Tibial nerve (tissue), 4 donors: Measurements from ENCODE around the gene DDX19B. TPM values are rescaled to one million over a fixed set of nuclear protein-coding genes. Genes with fewer than 3 reads are reported as not detected.
"Not testable (repeated sequence)": the region's sequence is repeated elsewhere in the genome, so short reads cannot be mapped to it uniquely, and the experiment has no call there.

Source experiments
- DNase-seq, 2 donors: peaks; one replicate each; pipeline ENCODE4 v3.0.0-alpha.2; 2019; ENCODE audit warnings: low spot score in 2 of 2
- H3K27ac ChIP-seq, 4 donors: fragments of 200-600 bp; sonication (generic) in 3 of 4; one replicate each; pipeline ENCODE4 v1.5.1; 2017 to 2019; ENCODE audit warnings: mild to moderate bottlenecking in 1 of 4
- H3K27me3 ChIP-seq, 2 donors: fragments of 200-600 bp; sonication (generic) in 1 of 2; one replicate each; pipeline versions ENCODE4 v1.5.1 to v1.6.0; 2017 to 2019
- H3K36me3 ChIP-seq, 3 donors: fragments of 200-600 bp; sonication (generic); one replicate each; pipeline ENCODE4 v1.5.1; 2018 to 2019
- H3K4me1 ChIP-seq, 4 donors: fragments of 200-600 bp; sonication (generic) in 3 of 4; one replicate each; pipeline ENCODE4 v1.5.1; 2017 to 2019
- H3K4me3 ChIP-seq, 4 donors: fragments of 200-600 bp; sonication (generic) in 3 of 4; one replicate each; pipeline ENCODE4 v1.5.1; 2017 to 2019; ENCODE audit warnings: mild to moderate bottlenecking in 1 of 4, moderate library complexity in 1 of 4
- H3K9me3 ChIP-seq, 4 donors: fragments of 200-600 bp; sonication (generic) in 3 of 4; one replicate each; pipeline ENCODE4 v1.5.1; 2017 to 2019
- CTCF ChIP-seq, 5 experiments: fragments of 200-600 bp in 3 of 5; fragments of 450-650 bp in 2 of 5; sonication (generic) in 3 of 5; IDR thresholded peaks; one replicate each; pipeline ENCODE4 v1.5.1; 2016 to 2019; ENCODE audit warnings: antibody characterized with exemption in 5 of 5, mild to moderate bottlenecking in 3 of 5, moderate library complexity in 2 of 5
- EP300 ChIP-seq, 2 donors: sonication (generic); formaldehyde crosslinking; IDR thresholded peaks; one replicate each; pipeline ENCODE4 v1.6.1; 2017; ENCODE audit warnings: antibody characterized with exemption in 2 of 2, mild to moderate bottlenecking in 1 of 2
- POLR2A ChIP-seq, 2 donors: fragments of 450-650 bp; IDR thresholded peaks; one replicate each; pipeline ENCODE4 v1.6.1; 2017; ENCODE audit warnings: antibody characterized with exemption in 2 of 2, mild to moderate bottlenecking in 2 of 2, moderate library complexity in 2 of 2
- WGBS, 2 donors: methylation state at CpG; one replicate each; pipeline ENCODE4 v1.1.5; 2018; 5-methylcytosine and 5-hydroxymethylcytosine counted together
- total RNA-seq, 4 donors: library from RNA; depleted of rRNA; stranded (reverse); fragments of >200 nt; gene quantifications; one replicate each; pipeline ENCODE4 v1.1.0, GENCODE V29; 2016

Gene DDX19B
- total RNA-seq, 4 donors from 2014 or later: 27.8 to 57.6 (median 30.4) TPM

DNA sequence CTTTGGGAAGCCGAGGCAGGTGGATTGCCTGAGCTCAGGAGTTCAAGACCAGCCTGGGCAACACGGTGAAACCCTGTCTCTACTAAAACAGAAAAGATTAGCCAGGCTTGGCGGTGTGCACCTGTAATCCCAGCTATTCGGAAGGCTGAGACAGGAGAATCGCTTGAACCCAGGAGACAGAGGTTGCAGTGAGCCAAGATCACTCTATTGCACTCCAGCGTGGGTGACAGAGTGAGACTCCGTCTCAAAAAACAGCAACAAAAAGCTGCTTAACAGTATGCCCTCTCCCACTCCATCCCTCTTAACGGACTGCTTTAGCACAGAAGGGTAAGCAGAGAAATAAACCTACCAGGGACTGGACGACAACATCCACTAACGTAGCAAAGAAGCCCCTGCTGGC lies 31.1 kb upstream of the DDX19B start:
- WGBS, 2 donors: 89 to 90% methylated on average over 10 of the region's 10 CpGs
- H3K36me3 ChIP-seq: peaks cover 2 to 100% (median 57%) of the 10 kb centered on the region in 3 donors
- TF ChIP-seq CTCF (IDR thresholded peaks at IDR 0.05): peak in 1 of 5 experiments; percentile 5

GRCh38 chr16:70269471-70269870 lies 29.5 kb upstream of the DDX19B start:
- TF ChIP-seq POLR2A (IDR thresholded peaks at IDR 0.05) (no peak), CTCF (IDR thresholded peaks at IDR 0.05) (no peak)
- peaks cover 2 to 99% (median 53%) of the 10 kb centered on the region in 3 donors for H3K36me3 ChIP-seq
- no peaks in the 10 kb centered on the region for H3K4me1 ChIP-seq
- WGBS, 2 donors: 82 to 87% methylated on average over 12 of the region's 12 CpGs
- H3K4me3 ChIP-seq: no peak overlapping the region
- H3K27me3 ChIP-seq: no peaks in the 10 kb centered on the region
- no peaks in the 10 kb centered on the region for H3K9me3 ChIP-seq
- no peak overlapping the region for H3K27ac ChIP-seq
- no peak for DNase-seq

More for the DNA sequence above, 31.1 kb upstream of the DDX19B start:
- not testable (repeated sequence) for H3K27ac ChIP-seq, H3K4me3 ChIP-seq, H3K9me3 ChIP-seq, H3K27me3 ChIP-seq, DNase-seq, H3K4me1 ChIP-seq

- Histone ChIP-seq H3K4me1 (no peaks in the 10 kb centered on the region), H3K4me3 (no peak overlapping the region), H3K27ac (no peak overlapping the region), H3K27me3 (no peaks in the 10 kb centered on the region), H3K9me3 (no peaks in the 10 kb centered on the region), H3K36me3 (peaks cover 2 to 99% (median 50%) of the 10 kb centered on the region in 3 donors)
- no peak for DNase-seq
- TF ChIP-seq CTCF (IDR thresholded peaks at IDR 0.05): no peak
- 90 to 92% methylated on average over 3 of the region's 3 CpGs for WGBS, 2 donors
These were observed 28.8 kb upstream of the DDX19B start for GRCh38 chr16:70270176-70270575.

GRCh38 chr16:70271696-70272095 lies 27.3 kb upstream of the DDX19B start:
- Histone ChIP-seq H3K27ac (no peak overlapping the region), H3K9me3 (no peaks in the 10 kb centered on the region), H3K4me3 (no peak overlapping the region), H3K4me1 (no peaks in the 10 kb centered on the region), H3K36me3 (peaks cover 5 to 99% (median 42%) of the 10 kb centered on the region in 3 donors), H3K27me3 (no peaks in the 10 kb centered on the region)
- TF ChIP-seq EP300 (IDR thresholded peaks at IDR 0.05) (no peak), CTCF (IDR thresholded peaks at IDR 0.05) (no peak), POLR2A (IDR thresholded peaks at IDR 0.05) (no peak)
- 91 to 92% methylated on average over 10 of the region's 10 CpGs for WGBS, 2 donors
- no peak for DNase-seq

DNA sequence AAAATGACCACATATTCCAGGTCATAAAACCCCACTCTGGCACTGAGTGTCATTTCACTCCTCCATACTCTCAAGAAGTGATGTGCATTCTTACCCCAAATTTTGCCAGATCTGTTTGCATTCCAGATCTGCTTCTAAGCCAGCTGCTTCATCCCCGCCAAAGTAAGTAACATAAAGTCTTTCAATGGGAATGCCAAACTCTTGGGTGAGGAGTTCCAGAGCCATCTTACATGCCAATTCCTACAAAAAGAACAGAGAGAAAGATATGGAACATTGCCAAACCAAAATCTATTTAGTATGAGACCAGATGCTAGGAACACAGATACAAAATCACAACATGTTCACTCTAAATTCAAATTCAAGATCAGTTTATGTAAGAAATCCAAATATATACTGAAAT lies 22.6 kb upstream of the DDX19B start:
- no peak for DNase-seq
- 91 to 94% methylated on average over 1 of the region's 1 CpG for WGBS, 2 donors
- H3K4me1 ChIP-seq: no peaks in the 10 kb centered on the region
- peaks cover 5 to 99% (median 23%) of the 10 kb centered on the region in 3 donors for H3K36me3 ChIP-seq
- H3K27ac ChIP-seq: no peak overlapping the region
- H3K9me3 ChIP-seq: no peaks in the 10 kb centered on the region
- TF ChIP-seq CTCF (IDR thresholded peaks at IDR 0.05) (no peak), EP300 (IDR thresholded peaks at IDR 0.05) (no peak), POLR2A (IDR thresholded peaks at IDR 0.05) (no peak)
- no peak overlapping the region for H3K4me3 ChIP-seq
- H3K27me3 ChIP-seq: no peaks in the 10 kb centered on the region

- 96 to 97% methylated on average over 17 of the region's 17 CpGs for WGBS, 2 donors
- Histone ChIP-seq H3K36me3 (peaks cover 0 to 33% (median under 1%) of the 10 kb centered on the region in 3 donors), H3K4me1 (peaks cover 0 to 27% (median 10%) of the 10 kb centered on the region in 4 donors), H3K4me3 (peak overlapping the region in 1 of 4 donors; percentile 74)
- not testable (repeated sequence) for H3K27ac ChIP-seq, H3K27me3 ChIP-seq, H3K9me3 ChIP-seq, DNase-seq
These were observed 11.5 kb upstream of the DDX19B start for GRCh38 chr16:70287304-70287971.
